HK-2 (cell line): ENCODE measurements around the gene DNPEP.
A peak's percentile ranks its signal among the peaks of the same experiment; 100 is the strongest.
"Not testable (repeated sequence)": the region's sequence is repeated elsewhere in the genome, so short reads cannot be mapped to it uniquely, and the experiment has no call there.

Source experiments
- DNase-seq: peaks from one replicate; pipeline ENCODE4 v3.0.0-alpha.2; 2018; ENCODE audit not compliant: unreplicated experiment

DNPEP gene

DNA sequence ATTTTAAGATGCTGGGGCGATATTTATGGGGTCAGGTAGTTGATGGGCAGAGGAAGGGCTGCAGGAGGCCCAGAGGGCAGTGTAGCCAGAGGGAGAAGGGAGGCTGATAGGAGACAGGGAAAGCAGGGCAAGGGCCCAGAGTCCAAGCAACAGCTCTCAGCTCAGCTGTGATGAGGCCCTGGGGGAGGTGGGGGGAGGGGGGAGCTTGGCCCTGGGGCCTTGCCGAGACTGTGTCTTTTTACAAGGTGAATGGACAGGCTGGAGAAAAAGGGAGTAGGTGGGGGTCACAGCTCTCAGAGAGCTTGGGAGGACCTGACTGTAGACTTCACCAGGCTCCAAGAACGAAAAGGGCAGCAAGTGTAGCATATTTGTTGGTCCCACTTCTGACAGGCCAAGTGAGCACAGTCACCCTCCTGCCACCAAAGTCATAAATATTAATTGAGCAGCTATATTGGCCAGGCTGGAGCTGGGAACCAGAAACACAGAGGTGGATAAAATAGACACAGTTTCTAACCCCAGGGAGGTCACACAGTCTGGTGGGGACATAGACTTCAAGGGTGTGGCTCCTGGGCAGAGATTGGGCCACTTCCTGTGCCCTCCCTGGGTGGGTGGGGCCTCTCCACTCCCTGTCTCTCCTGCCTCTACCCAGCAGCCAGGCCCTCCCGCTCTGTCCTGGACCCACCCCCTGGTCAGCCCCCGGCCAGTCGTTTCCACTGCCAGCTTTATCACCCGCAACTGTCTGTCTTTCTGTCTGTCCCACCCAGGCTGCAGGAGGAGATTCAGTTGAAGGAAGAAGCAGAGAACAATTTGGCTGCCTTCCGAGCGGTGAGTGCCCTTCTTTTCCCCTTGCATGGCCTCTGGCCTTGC is 31.9 kb upstream of the DNPEP start:
- no peak for DNase-seq

- DNase-seq = no peak
Measured at GRCh38 chr2:219419012-219419324, 31.3 kb upstream of the DNPEP start.

GRCh38 chr2:219418155-219419011 is 30.7 kb upstream of the DNPEP start, which contains the start of gene DES:
Gene DES, plus strand, starts transcription at chr2:219418377. Its CDS starts 86 bp downstream, at chr2:219418463.
- no peak for DNase-seq

- DNase-seq = no peak
Measured at GRCh38 chr2:219417374-219417773, 29.7 kb upstream of the DNPEP start.

GRCh38 chr2:219416938-219417337 is 29.2 kb upstream of the DNPEP start:
- no peak for DNase-seq

- DNase-seq = no peak
Measured at GRCh38 chr2:219416235-219416602, 28.5 kb upstream of the DNPEP start.

GRCh38 chr2:219415580-219416234 is 28.0 kb upstream of the DNPEP start:
- no peak for DNase-seq

GRCh38 chr2:219414857-219415256 is 27.1 kb upstream of the DNPEP start:
- DNase-seq = no peak

DNA sequence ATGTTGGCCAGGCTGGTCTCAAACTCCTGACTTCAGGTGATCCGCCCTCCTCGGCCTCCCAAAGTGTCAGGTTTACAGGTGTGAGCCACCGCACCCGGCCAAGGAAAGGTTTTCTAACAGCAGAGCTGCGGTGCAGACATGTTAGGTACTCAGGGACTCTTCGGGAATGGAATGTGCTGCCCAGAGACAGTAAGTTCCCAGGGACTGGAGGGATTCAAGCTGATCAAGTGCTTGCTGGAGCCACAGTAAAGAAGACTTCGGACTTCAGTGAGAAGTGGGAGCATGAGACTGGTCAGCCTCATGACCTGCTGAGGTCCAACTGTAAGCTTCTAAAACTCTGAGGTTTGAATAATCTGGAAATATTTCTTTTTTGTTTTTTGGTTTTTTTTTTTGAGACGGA is 22.7 kb upstream of the DNPEP start:
- no peak for DNase-seq

DNA sequence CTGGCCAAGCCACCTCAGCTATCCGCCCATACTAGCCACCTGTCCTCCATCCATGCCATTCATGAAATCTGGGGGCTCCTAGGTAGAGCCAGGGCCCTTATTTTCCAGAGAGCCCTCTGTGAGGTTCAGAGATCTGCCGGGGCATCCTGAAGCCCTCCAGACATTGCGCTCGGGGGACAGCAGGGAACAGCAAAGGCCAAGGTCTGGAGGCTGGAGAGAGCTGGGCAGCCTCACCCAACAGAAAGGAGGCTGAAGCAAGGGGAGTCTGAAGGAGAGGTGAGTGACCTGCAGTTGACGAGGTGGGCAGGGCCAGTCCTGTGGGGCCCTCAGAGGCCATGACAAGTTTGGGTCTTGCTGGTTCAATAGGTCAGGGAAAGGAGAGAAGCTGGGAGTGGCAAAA is 21.9 kb upstream of the DNPEP start:
- DNase-seq = no peak

DNA sequence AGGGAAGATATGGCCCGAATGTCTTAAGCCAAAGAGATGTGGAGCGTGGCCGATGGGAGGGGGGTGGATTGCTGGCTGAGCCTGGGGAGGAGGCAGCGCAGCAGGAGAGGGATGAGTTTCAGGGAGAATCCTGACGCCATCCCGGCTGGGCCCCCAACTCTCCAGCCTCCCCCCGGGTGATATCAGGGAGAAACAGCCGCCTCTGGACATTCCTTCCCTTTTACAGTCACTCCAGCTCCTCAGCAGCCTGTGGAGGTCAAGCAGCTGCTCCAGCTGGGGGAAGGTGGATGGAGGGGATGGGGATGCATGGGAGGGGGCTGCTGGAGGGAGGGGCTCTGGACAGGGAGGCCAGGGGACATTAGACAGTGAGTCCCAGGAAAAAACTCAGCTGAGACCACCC is 20.9 kb upstream of the DNPEP start:
- DNase-seq = no peak

GRCh38 chr2:219408204-219408603 is 20.5 kb upstream of the DNPEP start:
- DNase-seq = no peak

- DNase-seq = not testable (repeated sequence)
Measured at GRCh38 chr2:219407343-219407742, 19.6 kb upstream of the DNPEP start.

- peak; percentile 76 for DNase-seq
Measured at GRCh38 chr2:219406861-219407230, 19.1 kb upstream of the DNPEP start.

GRCh38 chr2:219405958-219406860 is 18.5 kb upstream of the DNPEP start:
- no peak for DNase-seq

GRCh38 chr2:219405451-219405850 is 17.7 kb upstream of the DNPEP start:
- DNase-seq = no peak

DNA sequence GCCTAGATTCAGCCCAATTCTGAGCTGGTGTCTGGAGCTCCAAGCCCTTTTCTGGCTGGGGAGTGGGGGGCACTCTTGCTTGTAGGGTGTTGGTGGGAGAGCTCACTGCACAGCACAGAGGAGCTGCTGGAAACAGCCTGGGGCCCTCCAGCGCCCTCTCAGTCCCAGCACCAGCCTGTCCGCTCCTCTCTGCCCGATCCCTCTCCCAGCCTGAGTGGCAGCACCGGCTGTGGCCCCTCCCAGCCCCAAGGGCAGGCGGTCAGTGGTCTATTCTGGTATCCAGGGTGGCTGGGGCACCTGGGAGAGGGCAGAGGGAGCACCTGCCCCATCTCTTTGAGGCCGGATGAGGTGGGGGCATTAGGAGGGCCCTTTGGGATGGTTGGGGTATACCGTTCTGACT is 17.2 kb upstream of the DNPEP start:
- no peak for DNase-seq

DNA sequence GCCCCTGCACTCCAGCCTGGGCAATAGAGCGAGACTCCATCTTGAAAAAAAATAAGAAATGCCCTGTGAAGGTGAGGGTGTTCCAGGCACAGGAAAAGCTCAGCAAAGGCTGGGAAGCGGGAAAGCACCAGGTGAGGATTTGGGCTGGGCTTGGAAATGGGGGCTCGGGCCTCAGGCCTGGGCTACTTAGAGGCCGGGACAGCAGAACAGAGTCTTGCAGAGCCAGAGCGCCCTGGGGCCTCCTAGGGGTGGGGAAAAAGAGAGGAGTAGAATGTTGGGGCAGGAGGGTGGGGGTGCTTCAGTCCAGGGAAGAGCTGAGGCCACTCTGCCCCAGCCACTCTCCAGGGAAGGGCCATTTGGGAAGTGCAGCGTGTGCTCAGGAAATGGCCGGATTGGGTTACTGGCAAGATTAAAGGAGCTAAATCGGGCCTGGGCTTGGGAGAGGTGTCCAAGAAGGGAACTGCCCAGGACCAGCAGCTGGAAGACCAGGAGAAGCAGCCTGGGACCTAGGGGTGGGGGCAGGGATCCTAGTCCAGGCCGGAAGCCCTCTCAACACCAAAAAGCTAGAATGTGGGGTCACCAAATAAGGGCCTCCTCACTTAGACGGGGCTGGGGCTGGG is 16.7 kb upstream of the DNPEP start:
- no peak for DNase-seq

DNA sequence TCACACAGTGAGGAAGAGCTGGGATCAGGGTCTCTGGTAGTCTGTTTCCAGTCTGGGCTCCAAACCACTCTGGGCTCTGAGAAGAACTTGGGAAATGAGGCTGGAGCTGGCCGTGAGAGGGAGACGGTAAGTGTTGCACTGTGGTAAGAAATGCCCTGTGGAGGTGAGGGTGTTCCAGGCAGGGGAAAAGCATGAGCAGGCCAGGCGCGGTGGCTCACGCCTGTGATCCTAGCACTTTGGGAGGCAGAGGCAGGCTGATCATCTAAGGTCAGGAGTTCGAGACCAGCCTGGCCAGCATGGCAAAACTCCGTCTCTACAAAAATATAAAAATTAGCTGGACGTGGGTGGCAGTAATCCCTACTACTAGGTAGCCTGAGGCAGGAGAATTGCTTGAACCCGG is 16.1 kb upstream of the DNPEP start:
- DNase-seq = no peak

- peak; percentile 67 for DNase-seq
Measured at GRCh38 chr2:219402665-219403515, 15.2 kb upstream of the DNPEP start.
